T-helper 2 cell treated with Interferon-gamma antibody and Interleukin-4, amounts not matched to agents 5 μg/mL and 100 μg/mL, for 36 hours (primary cell): Measurements from ENCODE around the gene ABI3BP.
"Not testable (repeated sequence)": the region's sequence is repeated elsewhere in the genome, so short reads cannot be mapped to it uniquely, and the experiment has no call there.

Experiments
- DNase-seq: peaks from one replicate; pipeline ENCODE4 v3.0.0; 2021; ENCODE audit warnings: low spot score
- H3K27ac Mint-ChIP-seq: one replicate; pipeline ENCODE4 v1.8.0; 2021; ENCODE audit warnings: mild to moderate bottlenecking, mixed read lengths
- H3K27me3 Mint-ChIP-seq: one replicate; pipeline ENCODE4 v1.8.0; 2021; ENCODE audit warnings: low read depth, mixed read lengths
- H3K36me3 Mint-ChIP-seq: one replicate; pipeline ENCODE4 v1.8.0; 2021; ENCODE audit warnings: low read depth, mixed read lengths
- H3K4me1 Mint-ChIP-seq: one replicate; pipeline ENCODE4 v1.8.0; 2021; ENCODE audit warnings: low read depth, mixed read lengths
- H3K4me3 Mint-ChIP-seq: one replicate; pipeline ENCODE4 v1.8.0; 2022; ENCODE audit warnings: mild to moderate bottlenecking, moderate library complexity, mixed read lengths
- H3K9me3 Mint-ChIP-seq: one replicate; pipeline ENCODE4 v1.8.0; 2021; ENCODE audit warnings: mixed read lengths

Gene ABI3BP

GRCh38 chr3:100993309-100993708 is at the start of gene ABI3BP:
TSS of gene ABI3BP (minus strand) at chr3:100993421. CDS start at chr3:100993384, 37 bp downstream.
- Mint-ChIP-seq H3K36me3 (no peaks in the 10 kb centered on the region), H3K27ac (no peak within 1 kb of the TSS), H3K9me3 (no peaks in the 10 kb centered on the region), H3K4me3 (no peak within 1 kb of the TSS), H3K4me1 (no peaks in the 10 kb centered on the region), H3K27me3 (peaks cover 9% of the 10 kb centered on the region)
- no peak for DNase-seq

- no peak for DNase-seq
- no peaks in the 10 kb centered on the region for H3K36me3 Mint-ChIP-seq
- peaks cover 3% of the 10 kb centered on the region for H3K27me3 Mint-ChIP-seq
Observed at GRCh38 chr3:101039285-101039684, 46.1 kb upstream of the ABI3BP start.

GRCh38 chr3:101038880-101039279 is 45.7 kb upstream of the ABI3BP start:
- H3K27me3 Mint-ChIP-seq: peaks cover 3% of the 10 kb centered on the region
- no peaks in the 10 kb centered on the region for H3K4me1 Mint-ChIP-seq
- no peak overlapping the region for H3K27ac Mint-ChIP-seq
- H3K36me3 Mint-ChIP-seq: no peaks in the 10 kb centered on the region
- no peak for DNase-seq
- H3K9me3 Mint-ChIP-seq: no peaks in the 10 kb centered on the region
- no peak overlapping the region for H3K4me3 Mint-ChIP-seq

More at GRCh38 chr3:101039285-101039684, 46.1 kb upstream of the ABI3BP start:
- Mint-ChIP-seq H3K9me3 (no peaks in the 10 kb centered on the region), H3K4me1 (no peaks in the 10 kb centered on the region), H3K27ac (no peak overlapping the region), H3K4me3 (no peak overlapping the region)

GRCh38 chr3:101038393-101038792 is 45.2 kb upstream of the ABI3BP start:
- DNase-seq: no peak
- H3K4me1 Mint-ChIP-seq: no peaks in the 10 kb centered on the region
- H3K9me3 Mint-ChIP-seq: no peaks in the 10 kb centered on the region
- no peaks in the 10 kb centered on the region for H3K36me3 Mint-ChIP-seq
- H3K27me3 Mint-ChIP-seq: peaks cover 3% of the 10 kb centered on the region
- H3K4me3 Mint-ChIP-seq: no peak overlapping the region
- no peak overlapping the region for H3K27ac Mint-ChIP-seq

- Mint-ChIP-seq H3K4me1 (no peaks in the 10 kb centered on the region), H3K9me3 (no peaks in the 10 kb centered on the region), H3K27ac (no peak overlapping the region), H3K27me3 (peaks cover 3% of the 10 kb centered on the region), H3K4me3 (no peak overlapping the region), H3K36me3 (no peaks in the 10 kb centered on the region)
- no peak for DNase-seq
Observed at GRCh38 chr3:101037613-101038012, 44.4 kb upstream of the ABI3BP start.

GRCh38 chr3:101036676-101037075 is 43.5 kb upstream of the ABI3BP start:
- no peak overlapping the region for H3K27ac Mint-ChIP-seq
- H3K36me3 Mint-ChIP-seq: no peaks in the 10 kb centered on the region
- H3K4me1 Mint-ChIP-seq: no peaks in the 10 kb centered on the region
- H3K4me3 Mint-ChIP-seq: no peak overlapping the region
- DNase-seq: no peak
- no peaks in the 10 kb centered on the region for H3K27me3 Mint-ChIP-seq
- H3K9me3 Mint-ChIP-seq: no peaks in the 10 kb centered on the region

GRCh38 chr3:101036213-101036618 is 43.0 kb upstream of the ABI3BP start:
- Mint-ChIP-seq H3K36me3 (no peaks in the 10 kb centered on the region), H3K9me3 (no peaks in the 10 kb centered on the region), H3K27ac (no peak overlapping the region), H3K4me1 (no peaks in the 10 kb centered on the region), H3K27me3 (no peaks in the 10 kb centered on the region), H3K4me3 (no peak overlapping the region)
- DNase-seq: no peak

- Mint-ChIP-seq H3K27ac (no peak overlapping the region), H3K27me3 (no peaks in the 10 kb centered on the region), H3K36me3 (no peaks in the 10 kb centered on the region), H3K9me3 (peaks cover 11% of the 10 kb centered on the region), H3K4me1 (no peaks in the 10 kb centered on the region), H3K4me3 (no peak overlapping the region)
- no peak for DNase-seq
Observed at GRCh38 chr3:101027286-101027685, 34.1 kb upstream of the ABI3BP start.

- Mint-ChIP-seq H3K36me3 (no peaks in the 10 kb centered on the region), H3K4me3 (no peak overlapping the region), H3K9me3 (peaks cover 11% of the 10 kb centered on the region), H3K27ac (no peak overlapping the region), H3K27me3 (no peaks in the 10 kb centered on the region), H3K4me1 (no peaks in the 10 kb centered on the region)
- DNase-seq: no peak
Observed at GRCh38 chr3:101026881-101027280, 33.7 kb upstream of the ABI3BP start.

GRCh38 chr3:101026244-101026643 is 33.0 kb upstream of the ABI3BP start:
- Mint-ChIP-seq H3K9me3 (peaks cover 11% of the 10 kb centered on the region), H3K36me3 (no peaks in the 10 kb centered on the region), H3K4me1 (no peaks in the 10 kb centered on the region), H3K27ac (no peak overlapping the region), H3K27me3 (no peaks in the 10 kb centered on the region), H3K4me3 (no peak overlapping the region)
- no peak for DNase-seq

GRCh38 chr3:101020351-101021015 is 27.3 kb upstream of the ABI3BP start:
- no peaks in the 10 kb centered on the region for H3K4me1 Mint-ChIP-seq
- H3K36me3 Mint-ChIP-seq: no peaks in the 10 kb centered on the region
- H3K27me3 Mint-ChIP-seq: no peaks in the 10 kb centered on the region
- H3K27ac Mint-ChIP-seq: no peak overlapping the region
- H3K9me3 Mint-ChIP-seq: peaks cover 7% of the 10 kb centered on the region
- DNase-seq: no peak
- H3K4me3 Mint-ChIP-seq: no peak overlapping the region

GRCh38 chr3:101017017-101017416 is 23.8 kb upstream of the ABI3BP start:
- H3K4me3 Mint-ChIP-seq: no peak overlapping the region
- H3K4me1 Mint-ChIP-seq: no peaks in the 10 kb centered on the region
- no peaks in the 10 kb centered on the region for H3K36me3 Mint-ChIP-seq
- no peak overlapping the region for H3K27ac Mint-ChIP-seq
- no peaks in the 10 kb centered on the region for H3K27me3 Mint-ChIP-seq
- DNase-seq: no peak
- peaks cover 4% of the 10 kb centered on the region for H3K9me3 Mint-ChIP-seq

- H3K36me3 Mint-ChIP-seq, H3K4me3 Mint-ChIP-seq, H3K4me1 Mint-ChIP-seq, H3K27me3 Mint-ChIP-seq, DNase-seq, H3K27ac Mint-ChIP-seq: not testable (repeated sequence)
- H3K9me3 Mint-ChIP-seq: peaks cover 17% of the 10 kb centered on the region
Observed at GRCh38 chr3:101012312-101012711, 19.1 kb upstream of the ABI3BP start.

- H3K4me3 Mint-ChIP-seq: no peak overlapping the region
- no peaks in the 10 kb centered on the region for H3K4me1 Mint-ChIP-seq
- H3K27ac Mint-ChIP-seq: no peak overlapping the region
- peaks cover 17% of the 10 kb centered on the region for H3K9me3 Mint-ChIP-seq
- DNase-seq: no peak
- H3K36me3 Mint-ChIP-seq: no peaks in the 10 kb centered on the region
- H3K27me3 Mint-ChIP-seq: no peaks in the 10 kb centered on the region
Observed at GRCh38 chr3:101011136-101011535, 17.9 kb upstream of the ABI3BP start.

GRCh38 chr3:101010296-101010695 is 17.1 kb upstream of the ABI3BP start:
- Mint-ChIP-seq H3K27me3 (no peaks in the 10 kb centered on the region), H3K4me3 (no peak overlapping the region), H3K27ac (no peak overlapping the region), H3K4me1 (no peaks in the 10 kb centered on the region), H3K36me3 (no peaks in the 10 kb centered on the region), H3K9me3 (peaks cover 17% of the 10 kb centered on the region)
- DNase-seq: no peak
